AG04450 (cell line): ENCODE measurements around the gene PRPF8. TPM values are rescaled to one million over a fixed set of nuclear protein-coding genes. Genes with fewer than 3 reads are reported as not detected.

ENCODE experiments used
- CTCF ChIA-PET: fragments of 300-600, 350-600 bp; formaldehyde crosslinking; extraction: SDS; loops from one replicate; lab custom pipeline; 2022; ENCODE audit warnings: antibody characterized with exemption, inconsistent platforms; lab: Charles Lee
- POLR2A ChIA-PET: fragments of 350-600 bp; formaldehyde crosslinking; extraction: SDS; loops from one replicate; lab custom pipeline; 2021; ENCODE audit warnings: antibody characterized with exemption, inconsistent platforms; lab: Yijun Ruan, JAX
- DNase-seq: peaks from one replicate; pipeline ENCODE4 v3.0.0-alpha.2; 2011; ENCODE audit warnings: low read depth, low spot score
- H3K27ac ChIP-seq: one replicate; pipeline ENCODE4 v1.5.1; 2012; ENCODE audit warnings: low read depth, low read length, control low read depth
- H3K27me3 ChIP-seq: one replicate; pipeline ENCODE4 v1.6.0; 2012; ENCODE audit warnings: low read length; ENCODE audit not compliant: control insufficient read depth, insufficient read depth
- H3K4me3 ChIP-seq: 2 replicates; pipeline ENCODE4 v1.5.1; 2011; ENCODE audit warnings: mild to moderate bottlenecking, low read depth, low read length, control low read depth
- H3K9me3 ChIP-seq: 2 replicates; pipeline ENCODE4 v1.5.1; 2012; ENCODE audit warnings: low read length; ENCODE audit not compliant: control insufficient read depth, insufficient read depth
- polyA plus RNA-seq: library from polyadenylated mRNA; depleted of rRNA; stranded (reverse); fragments of >200 nt; gene quantifications from 2 replicates; pipeline ENCODE4 v1.2.3, GENCODE V29; 2011
- TF ChIP-seq, protein P1 (sequence below): IDR thresholded peaks from 2 replicates; pipeline ENCODE4 v1.5.1; 2011; ENCODE audit warnings: low read depth, low read length, control low read depth, inconsistent platforms

The PRPF8 gene
- polyA plus RNA-seq, 1 experiment, result 126 TPM

DNA sequence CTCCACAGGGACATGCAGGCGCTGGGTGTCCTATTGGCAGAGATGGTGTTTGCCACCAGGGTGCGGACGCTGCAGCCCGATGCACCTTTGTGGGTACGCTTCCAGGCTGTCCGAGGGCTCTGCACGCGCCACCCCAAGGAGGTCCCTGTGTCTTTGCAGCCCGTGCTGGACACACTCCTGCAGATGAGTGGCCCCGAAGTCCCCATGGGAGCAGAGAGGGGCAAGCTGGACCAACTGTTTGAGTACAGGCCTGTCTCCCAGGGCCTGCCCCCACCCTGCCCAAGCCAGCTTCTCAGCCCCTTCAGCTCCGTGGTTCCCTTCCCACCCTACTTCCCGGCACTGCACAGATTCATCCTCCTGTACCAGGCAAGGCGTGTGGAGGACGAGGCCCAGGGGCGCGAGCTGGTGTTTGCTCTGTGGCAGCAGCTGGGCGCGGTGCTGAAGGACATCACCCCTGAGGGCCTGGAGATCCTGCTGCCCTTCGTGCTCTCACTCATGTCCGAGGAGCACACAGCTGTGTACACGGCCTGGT, 42.7 kb upstream of the PRPF8 start:
- ChIA-PET CTCF (no interaction called here), POLR2A (interaction anchor here (2.9 kb wide), 1 partner anchor 10 kb away, joined by 14 read pairs; no protein-coding TSS in a partner anchor)

DNA sequence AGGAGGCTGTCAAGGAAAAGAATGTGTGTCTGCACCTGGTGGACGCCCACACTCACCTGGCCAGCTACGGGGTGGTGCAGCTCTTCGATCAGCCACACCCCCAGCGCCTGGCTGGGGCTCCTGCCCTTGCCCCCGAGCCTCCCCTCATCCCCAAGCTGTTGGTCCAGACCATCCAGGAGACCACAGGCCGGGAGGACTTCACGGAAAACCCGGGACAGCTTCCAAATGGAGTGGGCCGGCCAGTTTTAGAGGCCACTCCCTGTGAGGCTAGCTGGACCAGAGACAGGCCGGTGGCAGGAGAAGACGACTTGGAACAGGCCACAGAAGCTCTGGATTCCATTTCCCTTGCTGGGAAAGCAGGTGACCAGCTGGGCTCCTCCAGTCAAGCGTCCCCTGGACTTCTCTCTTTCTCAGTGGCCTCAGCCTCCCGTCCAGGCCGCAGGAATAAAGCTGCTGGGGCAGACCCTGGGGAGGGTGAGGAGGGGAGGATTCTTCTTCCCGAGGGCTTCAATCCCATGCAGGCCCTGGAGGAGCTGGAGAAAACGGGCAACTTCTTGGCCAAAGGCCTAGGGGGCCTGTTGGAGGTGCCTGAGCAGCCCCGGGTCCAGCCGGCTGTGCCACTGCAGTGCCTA, 42.1 kb upstream of the PRPF8 start:
- H3K4me3 ChIP-seq, result no peak overlapping the region
- DNase-seq, result no peak
- H3K27me3 ChIP-seq, result no peaks in the 10 kb centered on the region
- POLR2A ChIA-PET, result interaction anchor here (2.9 kb wide), 1 partner anchor 10 kb away, joined by 14 read pairs; no protein-coding TSS in a partner anchor
- peaks cover 11% of the 10 kb centered on the region; the same call in 1 of the 2 replicates for H3K9me3 ChIP-seq
- H3K27ac ChIP-seq, result no peak overlapping the region
- TF ChIP-seq, protein P1, sequence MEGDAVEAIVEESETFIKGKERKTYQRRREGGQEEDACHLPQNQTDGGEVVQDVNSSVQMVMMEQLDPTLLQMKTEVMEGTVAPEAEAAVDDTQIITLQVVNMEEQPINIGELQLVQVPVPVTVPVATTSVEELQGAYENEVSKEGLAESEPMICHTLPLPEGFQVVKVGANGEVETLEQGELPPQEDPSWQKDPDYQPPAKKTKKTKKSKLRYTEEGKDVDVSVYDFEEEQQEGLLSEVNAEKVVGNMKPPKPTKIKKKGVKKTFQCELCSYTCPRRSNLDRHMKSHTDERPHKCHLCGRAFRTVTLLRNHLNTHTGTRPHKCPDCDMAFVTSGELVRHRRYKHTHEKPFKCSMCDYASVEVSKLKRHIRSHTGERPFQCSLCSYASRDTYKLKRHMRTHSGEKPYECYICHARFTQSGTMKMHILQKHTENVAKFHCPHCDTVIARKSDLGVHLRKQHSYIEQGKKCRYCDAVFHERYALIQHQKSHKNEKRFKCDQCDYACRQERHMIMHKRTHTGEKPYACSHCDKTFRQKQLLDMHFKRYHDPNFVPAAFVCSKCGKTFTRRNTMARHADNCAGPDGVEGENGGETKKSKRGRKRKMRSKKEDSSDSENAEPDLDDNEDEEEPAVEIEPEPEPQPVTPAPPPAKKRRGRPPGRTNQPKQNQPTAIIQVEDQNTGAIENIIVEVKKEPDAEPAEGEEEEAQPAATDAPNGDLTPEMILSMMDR, result no peak
- CTCF ChIA-PET, result interaction anchor here (2.1 kb wide), 1 partner anchor 57 kb away, joined by 7 read pairs; no protein-coding TSS in a partner anchor

More for the DNA sequence above, 42.7 kb upstream of the PRPF8 start:
- no peak overlapping the region for H3K27ac ChIP-seq
- TF ChIP-seq, protein P1, result no peak
- H3K27me3 ChIP-seq, result no peaks in the 10 kb centered on the region
- no peak overlapping the region for H3K4me3 ChIP-seq
- peaks cover 11% of the 10 kb centered on the region; the same call in 1 of the 2 replicates for H3K9me3 ChIP-seq
- no peak for DNase-seq

DNA sequence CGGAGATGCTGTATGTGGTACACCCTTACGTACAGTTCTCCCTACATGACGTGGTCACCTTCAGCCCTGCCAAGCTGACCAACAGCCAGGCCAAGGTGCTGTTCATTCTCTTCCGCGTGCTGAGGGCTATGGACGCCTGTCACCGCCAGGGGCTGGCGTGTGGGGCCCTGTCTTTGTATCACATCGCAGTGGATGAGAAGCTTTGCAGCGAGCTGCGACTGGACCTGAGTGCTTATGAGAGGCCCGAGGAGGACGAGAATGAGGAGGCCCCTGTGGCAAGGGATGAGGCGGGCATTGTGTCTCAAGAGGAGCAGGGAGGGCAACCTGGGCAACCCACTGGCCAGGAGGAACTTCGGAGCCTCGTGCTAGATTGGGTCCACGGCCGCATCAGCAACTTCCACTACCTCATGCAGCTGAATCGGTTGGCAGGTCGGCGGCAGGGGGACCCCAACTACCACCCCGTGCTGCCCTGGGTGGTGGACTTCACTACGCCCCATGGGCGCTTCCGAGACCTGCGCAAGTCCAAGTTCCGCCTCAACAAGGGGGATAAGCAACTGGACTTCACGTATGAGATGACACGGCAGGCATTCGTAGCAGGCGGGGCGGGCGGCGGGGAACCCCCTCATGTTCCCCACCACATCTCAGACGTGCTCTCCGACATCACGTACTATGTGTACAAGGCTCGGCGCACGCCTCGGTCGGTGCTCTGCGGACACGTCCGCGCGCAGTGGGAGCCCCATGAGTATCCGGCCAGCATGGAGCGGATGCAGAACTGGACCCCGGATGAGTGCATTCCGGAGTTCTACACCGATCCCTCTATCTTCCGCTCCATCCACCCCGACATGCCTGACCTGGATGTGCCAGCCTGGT, 41.2 kb upstream of the PRPF8 start:
- CTCF ChIA-PET, result interaction anchor here (2.1 kb wide), 1 partner anchor 58 kb away, joined by 7 read pairs; no protein-coding TSS in a partner anchor
- TF ChIP-seq, protein P1, result no peak
- no peaks in the 10 kb centered on the region for H3K27me3 ChIP-seq
- no peak overlapping the region for H3K27ac ChIP-seq
- peaks cover 11% of the 10 kb centered on the region; the same call in 1 of the 2 replicates for H3K9me3 ChIP-seq
- no peak overlapping the region for H3K4me3 ChIP-seq
- DNase-seq, result no peak
- POLR2A ChIA-PET, result interaction anchor here (1.6 to 2.9 kb wide), 2 partner anchors 9 kb away, joined by 7 to 14 read pairs; no protein-coding TSS in a partner anchor

DNA sequence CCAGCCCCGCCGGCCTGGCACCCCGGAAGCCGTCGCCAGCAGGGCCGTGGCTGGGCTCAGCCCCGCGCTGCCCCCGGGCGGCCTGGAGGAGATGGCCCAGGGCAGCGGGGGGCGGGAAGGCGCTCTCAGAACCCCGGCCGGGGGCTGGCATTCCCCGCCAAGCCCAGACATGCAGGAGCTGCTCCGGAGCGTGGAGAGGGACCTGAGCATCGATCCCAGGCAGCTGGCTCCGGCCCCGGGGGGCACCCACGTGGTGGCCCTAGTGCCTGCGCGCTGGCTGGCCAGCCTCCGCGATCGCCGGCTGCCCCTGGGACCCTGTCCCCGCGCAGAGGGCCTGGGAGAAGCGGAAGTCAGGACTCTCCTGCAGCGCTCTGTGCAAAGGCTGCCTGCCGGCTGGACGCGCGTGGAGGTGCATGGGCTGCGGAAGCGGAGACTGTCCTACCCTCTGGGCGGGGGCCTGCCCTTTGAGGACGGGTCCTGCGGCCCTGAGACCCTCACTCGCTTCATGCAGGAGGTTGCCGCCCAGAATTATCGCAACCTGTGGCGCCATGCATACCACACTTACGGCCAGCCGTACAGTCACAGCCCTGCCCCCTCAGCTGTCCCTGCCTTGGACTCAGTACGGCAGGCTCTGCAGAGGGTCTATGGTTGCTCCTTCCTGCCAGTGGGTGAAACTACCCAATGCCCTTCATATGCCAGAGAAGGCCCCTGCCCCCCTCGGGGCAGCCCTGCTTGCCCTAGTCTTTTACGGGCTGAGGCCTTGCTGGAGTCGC, 40.4 kb upstream of the PRPF8 start:
- Histone ChIP-seq H3K9me3 (peaks cover 11% of the 10 kb centered on the region; the same call in 1 of the 2 replicates), H3K4me3 (peak overlapping the region; percentile 60), H3K27ac (no peak overlapping the region), H3K27me3 (no peaks in the 10 kb centered on the region)
- TF ChIP-seq, protein P1, result no peak
- CTCF ChIA-PET, result interaction anchor here (2.1 kb wide), 1 partner anchor 59 kb away, joined by 7 read pairs; no protein-coding TSS in a partner anchor
- POLR2A ChIA-PET, result interaction anchor here (1.2 to 1.6 kb wide), 2 partner anchors 9 to 39 kb away, joined by 3 to 7 read pairs; no protein-coding TSS in a partner anchor
- DNase-seq, result no peak
